Activated naive CD8-positive, alpha-beta T cell treated with anti-CD3 and anti-CD28 coated beads, Interleukin-2, amount 50 U/mL, for 16 hours (primary cell): Measurements from ENCODE around the gene MYT1.
"Not testable (repeated sequence)": the region's sequence is repeated elsewhere in the genome, so short reads cannot be mapped to it uniquely, and the experiment has no call there.

Experiments
- DNase-seq: peaks from one replicate; pipeline ENCODE4 v3.0.0-alpha.2; 2020; ENCODE audit warnings: low read depth, low spot score

MYT1 gene

GRCh38 chr20:64229507-64230061 is 65.3 kb downstream of the MYT1 start:
- no peak for DNase-seq

- no peak for DNase-seq
Observed at GRCh38 chr20:64230461-64231145, 66.4 kb downstream of the MYT1 start.

GRCh38 chr20:64231621-64232550 is 67.6 kb downstream of the MYT1 start:
- DNase-seq, result no peak

DNA sequence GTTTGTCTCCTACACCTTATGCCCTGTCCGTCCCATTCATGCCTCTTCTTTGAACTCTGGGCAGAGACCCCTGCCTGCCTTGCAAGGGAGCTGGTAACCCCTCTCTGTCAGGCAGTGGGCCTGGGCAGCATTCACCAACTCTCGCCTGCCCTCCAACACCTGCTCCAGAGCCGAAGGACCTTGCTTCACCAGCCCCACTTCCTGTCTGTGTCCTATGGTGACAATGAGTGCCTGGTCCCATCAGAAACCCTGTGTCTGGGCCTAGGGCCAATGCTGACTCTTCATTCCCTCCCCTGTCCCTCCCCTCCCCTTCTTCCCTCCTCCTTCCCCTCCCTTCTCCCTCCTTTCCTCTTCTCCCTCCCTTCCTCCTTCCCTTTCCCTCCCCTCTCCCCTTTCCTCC is 68.5 kb downstream of the MYT1 start:
- no peak for DNase-seq

DNA sequence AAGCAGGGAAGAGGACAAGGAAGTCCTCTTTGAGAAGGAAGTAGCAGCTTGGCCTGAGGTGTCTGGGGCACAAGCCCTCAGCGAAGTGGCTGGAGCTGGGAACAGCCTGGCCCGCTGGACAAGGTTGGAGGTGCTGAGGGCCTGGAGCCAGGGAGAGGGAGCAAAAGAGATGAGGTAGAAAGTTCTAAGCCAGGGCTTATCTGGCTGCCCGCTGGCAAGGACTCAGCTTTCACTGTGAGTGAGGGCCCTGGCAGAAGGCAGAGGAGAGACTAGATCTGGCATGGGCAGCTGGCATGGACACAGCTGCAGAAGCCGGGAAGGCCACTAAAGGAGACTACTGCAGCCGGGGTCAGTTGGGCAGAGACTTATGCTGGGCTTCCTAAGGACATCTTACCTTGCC is 69.5 kb downstream of the MYT1 start:
- no peak for DNase-seq

DNA sequence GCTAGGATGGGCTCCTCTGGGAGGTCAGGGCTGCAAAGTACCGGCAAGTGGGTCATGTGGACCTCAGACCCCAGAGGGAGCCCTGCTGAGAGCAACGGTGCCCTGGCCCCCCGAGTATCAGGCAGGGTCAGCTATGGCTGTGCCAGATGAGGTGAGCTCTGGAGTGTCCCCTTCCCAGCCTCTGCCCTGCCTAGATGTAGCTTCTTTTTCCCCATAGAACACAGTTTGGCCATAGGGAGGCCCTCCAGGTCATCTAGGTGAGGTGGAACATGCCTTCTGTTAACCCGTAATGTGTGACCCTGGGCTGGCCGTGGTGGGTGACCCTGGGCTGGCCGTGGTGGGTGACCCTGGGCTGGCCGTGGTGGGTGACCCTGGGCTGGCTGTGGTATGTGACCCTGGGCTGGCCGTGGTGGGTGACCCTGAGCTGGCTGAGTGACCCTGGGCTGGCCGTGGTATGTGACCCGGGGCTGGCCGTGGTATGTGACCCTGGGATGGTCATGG is 70.1 kb downstream of the MYT1 start:
- DNase-seq, result no peak

GRCh38 chr20:64234921-64235565 is 70.8 kb downstream of the MYT1 start:
- DNase-seq, result not testable (repeated sequence)

- no peak for DNase-seq
Observed at GRCh38 chr20:64236137-64237088, 72.2 kb downstream of the MYT1 start.

GRCh38 chr20:64237316-64237715 is 73.1 kb downstream of the MYT1 start:
- no peak for DNase-seq

DNA sequence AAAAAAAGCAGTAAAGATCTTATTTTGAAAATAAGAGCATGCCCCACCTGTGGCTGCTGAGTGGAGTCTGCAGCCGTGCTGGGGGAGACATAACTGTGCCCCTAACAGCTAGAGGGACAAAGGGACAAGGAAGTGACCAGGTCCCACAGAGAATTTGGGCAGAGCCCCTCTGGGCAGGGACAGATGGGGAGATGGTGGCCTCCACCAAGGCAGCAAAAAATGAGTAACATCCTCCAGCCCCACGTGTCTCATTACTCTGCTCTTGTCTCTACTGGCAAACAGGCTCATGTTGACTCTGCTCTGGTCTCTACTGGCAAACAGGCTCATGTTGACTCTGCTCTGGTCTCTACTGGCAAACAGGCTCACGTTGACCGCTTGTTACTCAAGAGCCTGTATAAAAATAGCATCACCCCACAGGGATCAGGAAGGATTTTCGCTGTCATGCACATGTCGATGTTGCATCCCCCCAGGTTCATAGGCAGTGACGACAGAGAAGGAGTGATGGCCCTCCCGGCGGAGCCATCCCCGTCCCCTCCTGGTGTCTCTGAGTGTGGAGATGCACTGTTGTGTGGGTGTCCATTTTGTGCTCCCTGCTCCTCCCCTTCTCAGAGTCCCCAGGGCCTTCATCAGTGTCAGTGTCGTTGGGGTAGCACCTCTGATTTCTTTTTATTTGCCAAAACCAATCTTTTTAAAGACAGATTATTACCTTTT is 74.0 kb downstream of the MYT1 start:
- DNase-seq, result no peak

- DNase-seq, result no peak
Observed at GRCh38 chr20:64238851-64239387, 74.7 kb downstream of the MYT1 start.

DNA sequence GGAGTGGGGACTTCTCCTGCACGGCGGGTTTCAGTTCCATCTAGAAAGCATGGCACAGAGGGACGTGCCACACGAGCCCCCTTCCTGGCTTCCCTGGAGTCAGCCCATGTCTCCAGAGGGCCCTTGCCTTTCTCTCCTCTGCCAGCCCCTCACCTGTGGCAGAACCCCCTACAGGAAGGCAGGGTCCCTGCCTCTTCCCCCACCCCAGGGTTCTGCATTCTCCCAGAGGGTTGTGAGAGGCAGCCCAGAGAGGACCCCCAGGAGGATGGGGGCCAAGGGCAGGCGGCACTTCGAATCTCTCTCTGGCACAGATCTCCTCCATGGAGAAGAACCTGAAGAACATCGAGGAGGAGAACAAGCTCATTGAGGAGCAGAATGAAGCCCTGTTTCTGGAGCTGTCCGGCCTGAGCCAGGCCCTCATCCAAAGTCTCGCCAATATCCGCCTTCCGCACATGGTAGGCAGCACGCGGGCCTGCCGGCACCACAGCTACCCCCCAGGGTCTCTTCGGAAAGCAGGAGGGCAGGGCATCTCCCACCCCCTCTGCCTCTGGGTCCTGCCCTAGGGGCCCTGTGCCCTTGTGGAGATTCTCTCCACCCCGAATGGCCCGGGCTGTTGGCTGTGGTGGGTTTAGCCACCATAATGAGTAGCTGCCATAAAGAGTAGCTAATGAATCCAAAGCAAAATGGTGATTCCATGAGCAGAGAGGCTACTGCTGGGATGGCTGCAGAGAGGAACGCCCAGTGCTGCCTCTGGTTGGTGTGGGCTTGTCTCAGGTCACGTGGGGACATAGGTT is 75.4 kb downstream of the MYT1 start:
- DNase-seq, result no peak

- no peak for DNase-seq
Observed at GRCh38 chr20:64240243-64241015, 76.2 kb downstream of the MYT1 start.

DNA sequence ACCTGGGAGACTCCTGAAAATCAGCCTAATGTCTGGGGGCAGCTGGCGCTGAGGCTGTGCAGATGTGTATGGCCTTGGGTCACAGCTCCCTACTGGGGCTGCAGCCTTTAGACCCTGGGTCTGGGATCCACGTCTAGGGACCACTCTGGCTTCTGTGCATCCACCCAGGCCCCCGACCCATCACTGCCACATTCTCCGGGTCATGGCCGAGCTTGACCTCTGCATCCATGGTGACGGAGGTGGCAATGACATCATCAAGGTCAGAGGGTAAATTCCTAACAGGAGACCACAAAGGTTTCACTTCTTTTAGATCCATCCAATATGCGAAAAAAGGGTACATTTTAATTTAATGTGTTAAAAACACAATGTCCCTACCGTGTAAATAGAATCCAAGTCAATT is 76.8 kb downstream of the MYT1 start:
- DNase-seq, result no peak

DNA sequence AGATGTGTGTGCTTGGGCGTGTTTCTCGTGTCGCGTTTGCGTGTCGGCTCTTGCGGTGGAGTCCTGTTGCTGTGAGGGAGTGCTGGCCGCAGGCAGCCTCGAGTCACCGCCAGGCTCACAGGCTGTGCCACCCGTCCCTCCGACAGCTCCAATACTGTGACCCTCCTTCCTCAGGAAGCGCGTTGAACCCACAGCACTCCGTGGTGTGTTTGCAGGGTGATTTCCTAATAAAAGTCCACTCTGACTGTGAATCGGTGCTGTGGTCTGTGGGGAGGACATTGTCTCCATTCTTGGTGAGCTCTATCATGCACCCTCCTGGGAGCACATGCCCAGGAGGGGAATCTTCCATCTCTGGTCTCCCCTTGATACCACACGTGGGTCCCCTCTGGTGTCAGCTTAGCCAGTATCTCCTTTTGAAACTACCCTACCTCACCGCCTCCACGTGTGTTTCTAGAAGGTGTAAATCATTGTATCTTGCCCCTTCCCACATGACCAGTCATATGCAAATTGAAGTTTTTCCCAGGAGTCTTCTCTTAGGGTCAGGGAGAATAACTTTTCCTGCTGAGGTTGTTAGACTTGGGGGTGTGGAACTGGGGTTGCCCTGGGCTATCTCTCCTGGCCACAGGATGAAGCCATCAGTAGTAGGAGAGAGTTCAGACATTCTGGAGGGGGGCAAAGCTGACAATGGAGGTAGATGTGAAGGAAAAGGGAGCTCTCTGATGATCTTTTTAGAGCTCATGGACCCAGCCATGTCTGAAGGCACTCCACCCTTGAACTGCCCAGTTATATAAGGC is 77.9 kb downstream of the MYT1 start:
- DNase-seq, result no peak

- DNase-seq, result no peak
Observed at GRCh38 chr20:64242797-64243475, 78.7 kb downstream of the MYT1 start.

DNA sequence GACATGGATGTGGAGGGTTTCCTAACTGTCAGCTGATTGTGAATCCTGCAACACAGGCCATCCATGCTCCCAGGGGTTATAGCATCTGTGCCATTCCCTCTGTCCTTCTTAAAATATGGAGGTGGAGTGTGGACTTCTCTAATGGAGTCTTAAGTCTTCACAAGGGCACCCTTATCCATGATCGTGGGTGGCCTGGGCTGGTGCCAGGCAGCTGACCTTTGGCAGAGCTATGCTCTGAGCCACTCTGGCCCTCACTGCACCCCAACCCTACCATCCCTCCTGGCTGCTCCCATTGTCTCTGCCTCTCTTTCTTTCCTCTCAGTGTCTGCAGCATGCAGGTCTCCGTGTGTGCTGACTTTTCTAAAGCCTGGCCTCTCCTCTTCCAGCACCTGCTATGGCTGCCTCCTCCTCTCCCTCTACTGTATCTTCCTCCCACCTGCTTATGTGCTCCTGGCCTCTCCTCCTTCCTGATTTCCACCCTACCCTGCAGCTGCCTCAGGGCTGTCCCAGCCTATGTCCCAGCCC is 80.1 kb downstream of the MYT1 start:
- DNase-seq, result no peak
